Suppressor macrophage (primary cell): ENCODE measurements around the gene DHRS13.

Experiments
- DNase-seq, 4 experiments: peaks; one replicate each; pipeline ENCODE4 v3.0.0-alpha.2; 2020 to 2022

DHRS13 gene

DNA sequence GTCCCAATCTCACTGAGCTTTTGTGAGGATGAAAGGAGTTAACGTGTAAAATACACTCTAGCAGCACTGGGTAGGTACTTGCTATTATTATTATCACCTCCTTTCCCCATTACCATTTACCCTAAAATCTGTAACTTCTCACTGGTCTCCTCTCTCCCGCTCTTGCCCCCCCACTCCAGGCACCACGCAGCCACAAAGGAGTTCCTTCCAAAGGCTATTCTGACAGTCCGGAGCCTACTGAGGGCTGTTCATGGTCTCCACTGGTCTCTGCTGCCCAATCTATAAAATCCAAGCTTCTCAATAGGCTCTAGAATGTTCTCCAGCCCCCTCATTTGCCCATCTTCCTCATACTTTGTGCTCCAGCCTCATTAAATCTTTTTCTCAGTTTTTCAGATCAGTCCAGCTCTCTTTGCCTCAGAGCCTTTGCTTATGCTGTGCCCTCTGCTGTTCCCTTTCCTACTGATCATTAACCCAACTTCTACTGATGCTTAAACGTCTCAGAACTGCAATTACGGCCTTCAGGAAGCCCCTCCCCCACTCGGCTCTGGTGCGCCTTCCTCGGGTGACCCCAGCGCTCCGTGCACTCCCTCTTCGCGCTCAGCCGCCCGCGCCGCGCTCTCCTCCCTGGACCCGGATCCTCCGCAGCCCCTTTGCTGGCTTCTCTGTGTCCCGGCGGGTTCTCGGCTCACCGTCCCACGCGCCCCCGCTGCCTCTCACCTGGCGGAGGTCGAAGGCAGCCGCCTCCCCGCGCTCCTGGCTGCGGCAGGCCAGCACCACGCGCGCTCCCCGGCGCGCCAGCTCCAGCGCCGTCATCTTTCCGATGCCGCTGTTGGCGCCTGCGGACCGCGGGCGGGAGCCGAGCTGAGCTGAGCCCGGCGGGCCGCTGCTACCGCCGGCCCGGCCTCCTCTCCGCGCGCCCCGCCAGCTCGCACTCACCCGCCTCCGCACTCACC is 737 bp downstream of the DHRS13 start:
- peak in 3 of 4 experiments; percentile 19 to 55 (median 41) for DNase-seq

DNA sequence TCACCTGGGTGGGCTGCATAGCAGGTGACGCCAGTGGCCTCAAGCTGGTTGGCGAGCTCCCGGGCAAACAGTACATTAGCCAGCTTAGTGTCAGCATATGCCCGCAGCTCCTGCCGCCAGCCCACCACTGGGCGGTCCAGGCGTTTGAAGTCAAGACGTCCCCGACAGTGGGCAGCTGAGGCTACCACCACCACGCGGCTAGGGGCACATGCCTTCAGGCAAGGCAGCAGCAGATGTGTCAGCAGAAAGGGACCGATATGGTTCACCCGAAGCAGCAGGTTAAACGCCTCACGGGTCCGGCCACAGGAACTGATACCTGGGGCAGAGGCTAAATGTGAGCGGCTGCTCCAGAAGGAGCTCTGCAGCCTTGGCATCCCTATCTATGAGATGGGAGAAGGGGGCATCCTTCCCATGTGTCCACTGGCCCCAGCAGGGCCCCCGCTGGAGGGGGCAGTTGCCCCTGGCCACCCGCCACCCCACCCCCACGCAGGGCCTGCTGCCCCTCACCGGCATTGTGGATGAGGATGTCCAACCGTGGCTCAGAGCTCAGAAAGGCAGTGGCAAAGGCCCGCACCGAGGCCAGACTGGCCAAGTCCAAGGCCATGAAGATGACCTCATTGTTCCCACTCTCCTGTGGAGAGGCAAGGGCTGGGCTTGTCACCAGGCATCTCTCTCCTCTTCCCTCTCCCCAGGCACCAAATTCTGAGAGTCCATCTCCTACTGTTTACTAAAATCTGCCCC is 1.7 kb downstream of the DHRS13 start:
- no peak for DNase-seq

DNA sequence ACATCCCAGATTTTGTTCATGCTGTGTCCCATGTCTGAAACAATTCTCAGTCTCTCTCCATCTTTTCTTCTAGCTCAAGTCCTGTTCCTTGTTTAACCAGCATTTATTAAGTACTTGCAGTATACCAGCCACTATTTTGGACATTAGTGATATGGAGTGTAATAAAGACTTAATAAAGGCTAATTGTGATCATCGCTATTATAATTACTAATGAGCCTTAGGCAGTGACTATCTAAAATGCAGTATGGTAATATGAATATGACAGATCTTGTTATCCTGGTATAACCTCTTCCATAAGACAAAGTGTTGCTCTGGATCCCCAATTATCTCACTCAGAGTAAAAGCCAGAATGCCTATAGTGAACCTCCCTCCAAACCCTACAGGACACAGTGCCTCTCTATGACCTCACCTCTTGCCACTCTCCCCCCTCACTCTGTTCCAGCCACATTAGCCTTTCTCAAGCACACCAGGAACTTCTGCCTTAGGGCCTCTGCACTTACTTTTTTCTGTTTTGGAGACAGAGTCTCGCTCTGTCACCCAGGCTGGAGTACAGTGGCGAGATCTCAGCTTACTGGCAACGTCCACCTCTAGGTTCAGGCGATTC is 3.6 kb downstream of the DHRS13 start:
- DNase-seq, result no peak

DNA sequence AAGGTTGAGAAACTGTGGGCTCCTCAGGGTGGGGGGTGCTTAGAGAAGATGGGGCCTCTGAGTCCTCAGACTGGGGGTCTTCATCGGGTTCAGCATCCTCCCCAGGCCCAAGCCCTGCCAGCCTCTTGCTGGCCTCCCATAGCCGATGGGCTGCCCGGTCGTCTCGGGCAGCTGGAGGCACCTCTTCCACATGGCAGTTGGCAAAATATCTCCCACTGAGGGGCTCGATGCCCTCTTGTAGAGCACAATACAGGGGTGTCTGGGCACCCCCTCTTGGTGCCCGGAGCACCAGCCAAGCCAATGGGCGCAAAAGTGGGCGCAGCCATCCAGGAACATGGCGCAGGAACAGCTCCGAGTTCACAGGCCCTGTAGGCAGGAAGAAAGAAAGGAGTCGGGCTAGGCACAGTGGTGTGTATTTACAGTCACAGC is 4.3 kb downstream of the DHRS13 start:
- DNase-seq, result no peak

DNA sequence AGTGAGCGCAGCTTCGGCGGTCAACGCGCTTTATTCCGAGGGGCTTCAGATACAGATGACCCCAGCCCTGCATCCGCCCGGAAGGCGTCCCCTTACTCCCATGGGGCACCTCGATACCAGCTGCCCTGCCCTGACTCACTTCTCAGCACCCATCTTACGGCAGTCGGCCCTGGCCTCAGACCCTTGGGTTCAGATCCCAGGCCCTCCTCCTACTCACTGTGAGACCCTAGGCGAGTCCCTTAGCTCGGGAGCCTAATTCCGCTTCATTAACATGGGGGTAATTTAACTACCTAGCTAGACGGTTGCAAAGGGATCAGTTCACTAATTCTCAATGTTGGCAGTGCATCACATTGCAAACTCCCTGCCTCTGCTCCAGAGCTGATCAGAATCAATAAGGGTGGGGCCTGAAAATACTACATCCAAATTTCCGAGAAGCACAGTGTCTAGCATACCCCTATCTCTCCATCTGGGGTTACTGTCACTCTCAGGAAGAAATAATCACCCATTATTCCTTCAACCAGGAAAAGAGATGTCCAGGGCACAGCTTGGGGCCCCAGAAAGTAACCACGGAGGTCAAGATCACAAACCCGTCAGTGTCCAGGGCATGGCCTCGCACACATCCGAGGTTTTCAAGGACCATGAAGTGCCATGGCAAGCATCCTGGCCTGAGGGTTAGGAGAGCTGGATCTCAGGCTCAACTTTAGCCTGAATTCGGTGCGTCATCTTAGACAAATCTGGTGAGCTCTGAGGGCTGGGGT is 4.9 kb downstream of the DHRS13 start:
- no peak for DNase-seq

DNA sequence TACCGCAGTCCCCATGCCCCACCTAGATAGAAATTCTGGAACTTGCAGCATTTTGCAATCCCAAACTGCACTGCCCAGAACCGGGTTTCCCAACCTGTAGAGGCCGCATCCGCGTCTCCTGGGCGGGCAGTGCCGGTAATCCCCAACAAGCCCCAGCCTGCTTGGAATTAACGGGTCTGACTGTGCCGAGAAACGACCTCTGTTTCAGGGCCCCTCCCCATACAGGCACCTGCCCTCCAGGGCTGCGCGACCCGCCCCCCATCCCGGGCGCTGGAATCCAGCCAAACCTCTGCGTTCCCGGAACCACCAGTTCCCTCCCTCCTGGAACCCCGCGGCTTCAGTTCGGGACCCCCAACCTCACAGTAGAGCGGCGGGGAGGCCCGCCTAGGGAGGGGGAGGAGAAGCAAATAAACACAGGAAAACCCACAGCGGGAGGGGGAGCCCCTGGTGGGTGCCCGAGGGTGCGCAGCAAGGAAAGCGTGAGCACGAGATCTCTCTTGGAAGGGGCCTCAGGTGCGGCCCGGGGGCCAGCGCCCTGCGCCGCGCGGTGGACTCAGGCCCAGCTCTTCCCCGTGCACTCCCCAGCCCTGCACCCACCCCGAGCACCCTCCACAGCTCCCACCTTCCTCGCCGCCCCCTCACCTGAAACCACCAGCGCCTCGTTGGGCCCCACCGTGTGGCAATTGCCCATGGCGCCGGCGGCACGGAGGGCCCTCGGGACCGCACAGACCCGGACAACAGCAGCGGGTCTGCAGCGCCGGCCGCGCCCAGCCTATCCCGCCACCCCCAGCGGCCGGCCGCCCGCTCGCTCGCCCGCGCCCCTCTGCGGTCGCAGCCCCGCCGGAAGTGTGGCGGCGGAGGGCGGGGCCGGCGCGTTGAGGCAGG is 5.8 kb downstream of the DHRS13 start, which contains the start of gene FLOT2:
FLOT2 (minus strand) TSS at position 850 of the 885 bp plus-strand sequence; CDS start at position 691, 159 bp downstream.
- peak; percentile 41 to 77 (median 58) for DNase-seq

DNA sequence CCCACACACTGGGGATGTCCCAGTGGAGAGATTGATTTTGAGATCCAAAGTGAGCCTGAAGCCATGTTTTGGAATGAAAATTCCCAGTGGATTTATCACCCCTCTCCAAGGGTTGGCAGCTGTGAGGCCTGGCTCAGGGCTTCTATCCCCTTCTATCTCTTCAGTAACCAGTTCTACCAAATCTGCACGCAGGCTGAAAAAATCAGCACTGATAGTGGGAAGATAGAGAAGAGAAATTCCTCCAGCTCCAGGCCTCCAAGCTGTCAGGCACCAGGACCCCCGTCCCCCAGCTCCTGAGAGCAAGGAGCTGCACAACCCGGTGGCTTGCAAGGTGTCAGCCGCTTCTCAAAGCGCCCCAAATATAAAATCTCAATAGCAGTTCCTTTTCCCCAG is 6.4 kb downstream of the DHRS13 start:
- no peak for DNase-seq

DNA sequence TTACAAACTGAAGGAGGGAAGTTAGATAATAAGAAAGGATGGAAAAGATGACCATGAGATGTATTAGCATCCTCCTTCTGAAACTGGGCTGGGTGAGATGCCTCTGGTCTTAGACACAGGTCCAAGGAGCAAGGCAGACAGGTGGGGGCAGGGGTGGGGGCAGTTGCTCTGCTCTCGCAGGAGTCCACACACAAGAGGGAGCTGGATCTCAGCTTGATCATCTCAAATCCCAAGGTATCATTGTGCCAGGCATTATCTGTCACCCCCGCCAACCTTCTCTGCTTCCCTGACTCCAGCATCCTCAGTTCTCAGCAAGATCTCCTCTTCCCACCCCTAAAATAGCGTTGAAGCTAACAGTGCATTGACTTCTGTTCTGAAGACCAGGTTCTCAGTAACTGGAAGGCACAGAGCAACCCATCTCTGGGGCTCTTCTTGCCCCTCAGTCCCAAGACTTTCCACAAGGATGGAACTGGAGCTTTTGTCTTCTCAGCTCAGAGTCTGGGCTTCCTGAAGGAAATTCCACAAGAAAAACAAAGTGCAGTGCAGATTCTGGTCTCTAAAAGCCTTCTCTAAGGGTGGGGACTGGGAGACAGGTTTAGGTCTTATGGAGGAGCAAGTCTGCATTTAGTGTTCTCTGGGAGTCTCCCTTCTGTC is 7.0 kb downstream of the DHRS13 start:
- DNase-seq, result no peak

DNA sequence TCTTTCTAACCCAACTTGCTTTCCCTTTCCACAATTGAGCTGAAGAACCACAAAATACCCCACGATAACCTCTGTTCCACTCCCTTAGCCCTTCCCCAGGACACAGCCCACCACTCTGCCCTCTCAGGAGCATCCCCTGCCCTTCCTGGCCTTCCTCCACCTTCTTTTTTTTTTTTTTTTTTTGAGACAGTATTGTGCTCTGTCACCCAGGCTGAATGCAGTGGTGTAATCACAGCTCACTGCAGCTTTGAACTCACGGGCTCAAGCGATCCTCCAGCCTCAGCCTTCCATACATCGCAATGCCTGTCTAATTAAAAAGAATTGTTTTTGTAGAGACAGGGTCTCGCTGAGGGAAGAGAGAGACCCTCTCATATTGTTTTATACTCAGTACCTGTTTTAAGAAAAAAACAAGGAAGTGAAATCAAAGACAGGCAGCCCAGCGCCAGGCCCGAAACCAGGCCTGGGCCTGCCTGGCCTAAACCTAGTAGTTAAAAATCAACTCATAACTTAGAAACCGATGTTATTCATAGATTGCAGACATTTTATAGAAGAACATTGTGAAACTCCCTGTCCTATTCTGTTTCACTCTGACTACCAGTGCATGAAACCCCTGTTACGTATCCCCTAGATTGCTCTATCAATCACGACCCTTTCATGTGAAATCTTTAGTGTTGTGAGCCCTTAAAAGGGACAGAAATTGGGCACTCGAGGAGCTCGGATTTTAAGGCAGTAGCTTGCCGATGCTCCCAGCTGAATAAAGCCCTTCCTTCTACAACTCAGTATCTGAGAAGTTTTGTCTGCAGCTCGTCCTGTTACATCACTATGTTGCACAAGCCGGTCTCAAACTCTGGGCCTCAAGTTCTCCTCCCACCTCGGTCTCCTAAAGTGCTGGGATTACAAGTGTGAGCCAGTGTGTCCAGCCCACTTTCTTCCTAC is 9.4 kb downstream of the DHRS13 start:
- DNase-seq, result peak; percentile 67 to 83 (median 78)

DNA sequence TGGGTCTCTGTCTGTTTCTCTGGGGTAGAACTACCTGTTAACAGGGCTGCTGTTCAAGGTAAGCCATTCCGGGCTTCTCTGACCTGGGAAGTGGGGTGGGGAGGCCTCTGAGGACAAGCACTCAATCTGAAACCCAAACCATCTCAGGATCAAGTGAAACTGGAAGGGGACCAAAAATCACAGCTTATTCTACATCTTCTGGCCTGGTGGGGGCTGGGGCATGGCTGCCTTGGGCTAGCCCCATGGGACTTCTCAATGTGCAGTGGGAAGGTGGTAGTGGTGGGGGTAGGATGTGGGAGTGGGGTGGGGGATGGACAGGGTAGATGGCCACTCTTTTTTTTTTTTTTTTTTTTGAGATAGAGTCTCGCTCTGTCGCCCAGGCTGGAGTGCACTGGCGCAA is 10.9 kb downstream of the DHRS13 start:
- no peak for DNase-seq

DNA sequence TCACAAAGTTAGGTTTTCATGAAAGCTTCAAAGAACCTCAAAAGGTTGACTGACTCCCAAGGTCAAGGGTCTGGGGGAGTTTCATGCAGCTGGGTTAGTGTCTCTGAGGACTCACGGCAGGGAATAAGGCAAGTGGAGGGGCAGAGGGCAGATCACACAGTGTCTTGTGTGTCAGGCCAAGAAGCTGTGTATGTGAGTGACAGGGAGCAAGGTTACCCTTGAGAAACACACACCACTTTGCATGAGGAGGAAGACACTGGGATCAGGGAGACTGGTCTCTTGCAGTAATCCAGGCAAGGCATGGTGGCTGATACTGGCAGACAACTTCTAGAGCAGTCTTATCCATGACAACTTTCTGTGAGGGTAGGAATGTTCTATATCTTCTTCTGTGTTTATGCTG is 11.7 kb downstream of the DHRS13 start:
- DNase-seq, result no peak

DNA sequence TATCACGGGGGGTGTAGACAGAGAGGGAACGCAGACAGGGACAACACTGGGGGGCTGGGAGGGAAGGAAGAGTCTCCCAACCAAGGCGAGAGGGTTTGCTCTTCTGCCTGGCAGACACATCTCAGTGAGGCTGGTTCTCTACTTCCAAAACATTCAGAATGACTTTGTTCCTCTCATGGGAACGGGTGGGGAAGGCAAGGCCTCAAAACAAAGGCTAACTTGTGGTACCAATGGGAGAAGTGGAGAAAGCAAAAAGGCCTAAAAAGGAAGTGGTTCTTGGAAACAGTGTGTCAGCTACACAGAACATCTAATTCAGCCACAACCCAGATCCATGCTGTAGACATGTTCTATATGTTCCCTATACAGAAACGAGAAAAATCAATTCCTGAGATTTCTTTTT is 12.9 kb downstream of the DHRS13 start:
- peak; percentile 43 to 70 (median 56) for DNase-seq

DNA sequence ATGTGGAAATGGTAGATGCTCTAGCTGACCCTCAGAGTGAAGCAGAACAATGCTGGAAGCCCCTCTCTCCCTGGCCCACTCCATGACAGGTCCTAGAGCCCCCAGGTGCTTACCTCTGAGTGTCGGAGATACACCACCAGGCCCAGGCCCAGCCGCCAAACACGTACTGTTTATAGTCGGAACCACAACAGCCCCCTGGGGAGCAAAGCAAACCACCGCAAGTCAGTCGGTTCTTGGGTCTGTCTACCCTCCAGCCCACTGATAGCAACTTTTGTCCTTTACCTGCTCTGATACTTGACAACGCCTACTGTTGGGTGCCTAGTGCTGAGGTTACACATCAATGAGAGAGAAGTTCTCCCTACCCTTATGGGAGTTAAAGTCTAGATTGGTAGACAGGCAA is 14.0 kb downstream of the DHRS13 start:
- no peak for DNase-seq

DNA sequence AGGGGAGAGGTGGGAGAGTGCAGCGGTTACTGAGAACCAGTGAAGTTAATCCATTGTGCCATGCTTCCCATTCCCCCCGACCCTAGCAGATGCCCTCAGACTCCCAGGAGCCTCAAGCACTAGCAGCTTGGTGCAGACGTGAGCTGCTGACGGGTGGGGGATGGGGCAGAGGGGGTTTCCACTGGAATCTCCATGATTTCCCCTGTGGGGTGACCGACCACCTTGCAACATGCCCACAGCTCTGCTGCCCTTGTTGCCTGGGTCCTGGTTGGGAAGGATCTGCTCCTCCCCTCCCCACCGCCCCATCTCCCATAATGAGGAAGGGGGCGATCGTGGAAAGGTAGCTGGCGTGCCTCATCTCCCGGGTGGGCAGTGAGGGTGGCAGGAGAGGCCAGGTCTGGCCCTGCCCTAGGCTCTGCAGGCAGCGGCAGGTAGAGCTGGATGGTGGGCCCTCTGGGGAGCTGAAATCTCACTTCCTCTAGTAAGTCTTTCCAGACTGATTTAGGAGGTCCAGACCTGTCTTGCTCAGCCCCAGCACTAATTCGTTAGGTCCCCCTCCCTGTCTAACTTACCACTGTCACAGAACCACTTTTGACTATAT is 14.9 kb downstream of the DHRS13 start:
- no peak for DNase-seq

DNA sequence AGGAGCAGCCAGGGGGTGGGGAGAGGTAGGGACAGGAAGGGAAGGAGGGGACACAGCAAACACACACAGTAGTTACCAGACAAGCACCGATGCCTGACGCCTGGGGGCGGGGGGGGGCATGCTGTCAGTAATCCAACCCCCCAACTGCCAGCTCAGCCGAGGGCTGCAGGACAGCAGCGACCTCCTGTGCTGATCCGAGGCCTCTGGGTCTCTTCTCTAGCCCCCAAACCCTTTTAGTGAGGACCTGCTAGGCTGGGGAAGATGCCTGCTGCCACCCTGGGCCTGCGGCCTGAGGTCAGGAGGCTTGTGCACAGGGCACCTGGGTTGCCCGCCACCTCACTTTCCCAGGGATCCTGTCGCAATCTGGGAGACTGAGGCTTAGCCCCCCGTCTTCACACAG is 16.9 kb downstream of the DHRS13 start:
- no peak for DNase-seq

DNA sequence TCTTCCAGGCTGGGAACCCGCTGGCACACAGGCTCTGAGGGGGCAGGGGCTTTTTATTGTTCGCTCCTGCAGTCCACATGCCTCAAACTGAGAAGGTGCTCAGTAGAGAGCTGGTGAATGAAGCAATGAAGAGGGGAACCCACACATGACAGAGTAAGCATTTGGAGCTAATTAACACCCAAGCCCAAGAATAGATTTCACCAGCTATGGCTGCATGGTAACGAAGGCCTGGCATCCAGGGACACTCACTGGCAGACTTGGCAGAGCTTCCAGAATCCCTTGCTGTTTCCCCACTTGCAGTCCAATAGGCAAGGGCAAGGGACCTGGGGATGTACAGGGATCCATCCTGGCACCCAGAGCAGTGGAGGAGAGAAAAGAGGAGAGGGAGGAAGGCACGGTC is 17.5 kb downstream of the DHRS13 start:
- DNase-seq, result no peak

DNA sequence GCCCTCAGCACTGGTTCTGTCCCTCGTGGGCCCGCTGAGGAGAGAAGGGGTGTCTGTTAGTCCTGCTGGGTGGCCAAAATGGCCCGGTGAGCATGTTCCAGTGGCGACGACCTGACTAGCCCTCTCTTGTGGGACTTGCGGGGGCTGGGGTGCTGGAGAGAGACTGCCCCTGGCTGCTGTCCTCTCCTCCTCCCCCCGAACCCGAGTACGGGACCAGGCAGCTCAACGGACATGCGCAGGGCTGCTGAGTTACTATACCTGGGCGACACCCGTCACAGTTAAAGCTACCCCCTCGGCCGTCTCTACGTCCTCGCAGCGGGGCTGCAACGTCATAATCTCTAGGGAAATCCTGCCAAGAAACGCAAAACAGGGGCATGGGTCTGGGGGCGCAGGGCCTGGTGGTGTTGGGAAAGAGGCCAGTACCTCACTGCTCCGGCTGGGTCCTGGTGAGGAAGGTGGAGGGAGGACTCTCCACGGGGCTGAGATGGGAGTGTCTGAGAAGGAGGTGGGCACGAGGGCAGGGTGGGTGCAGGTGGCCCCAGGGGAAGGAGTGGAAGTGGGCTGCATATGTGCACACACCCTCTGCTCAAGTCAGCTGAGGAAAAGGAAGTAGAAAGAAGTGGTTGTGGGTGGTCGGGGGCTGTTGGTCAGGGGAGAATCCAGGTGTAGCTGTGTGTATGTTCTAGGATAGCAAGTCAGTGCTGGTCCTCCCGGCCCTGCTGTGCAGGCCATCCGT is 18.7 kb downstream of the DHRS13 start:
- DNase-seq, result no peak

DNA sequence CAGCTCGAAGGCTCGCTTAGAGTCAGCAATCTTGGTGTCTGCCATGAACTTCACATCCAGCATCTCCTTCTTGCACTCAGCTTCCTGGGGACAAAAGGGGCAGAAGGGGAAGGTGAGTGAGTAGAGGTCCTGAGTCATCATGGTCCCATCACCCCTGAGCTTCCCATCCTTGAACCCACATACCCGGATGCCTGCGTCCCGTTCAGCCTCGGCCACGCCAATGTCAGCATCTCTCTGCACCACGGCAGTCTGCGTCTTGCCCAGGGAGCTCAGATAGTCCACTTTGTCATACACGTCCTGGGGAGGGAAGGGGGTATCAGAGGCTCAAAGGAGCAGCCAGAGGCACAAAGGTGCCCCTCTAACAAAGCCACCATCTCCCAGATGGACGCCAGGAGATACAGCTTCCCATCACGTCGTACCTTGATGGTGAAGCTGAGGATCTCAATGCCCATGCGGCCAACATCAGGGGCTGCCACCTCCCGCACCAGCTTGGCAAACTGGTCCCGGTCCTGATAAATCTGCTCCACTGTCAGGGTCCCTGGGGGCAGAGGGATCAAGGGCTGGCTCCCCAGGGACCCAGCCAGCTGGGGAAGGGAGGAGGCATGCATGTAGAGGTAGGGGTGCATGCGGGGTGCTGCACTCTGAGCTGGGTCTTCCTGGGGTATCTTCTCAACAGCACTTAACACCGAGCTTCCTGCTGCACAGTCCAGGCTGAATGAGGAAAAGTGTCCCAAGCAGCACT is 20.6 kb downstream of the DHRS13 start:
- DNase-seq, result no peak
